ENCODE data around the gene FAM9A.

DNA sequence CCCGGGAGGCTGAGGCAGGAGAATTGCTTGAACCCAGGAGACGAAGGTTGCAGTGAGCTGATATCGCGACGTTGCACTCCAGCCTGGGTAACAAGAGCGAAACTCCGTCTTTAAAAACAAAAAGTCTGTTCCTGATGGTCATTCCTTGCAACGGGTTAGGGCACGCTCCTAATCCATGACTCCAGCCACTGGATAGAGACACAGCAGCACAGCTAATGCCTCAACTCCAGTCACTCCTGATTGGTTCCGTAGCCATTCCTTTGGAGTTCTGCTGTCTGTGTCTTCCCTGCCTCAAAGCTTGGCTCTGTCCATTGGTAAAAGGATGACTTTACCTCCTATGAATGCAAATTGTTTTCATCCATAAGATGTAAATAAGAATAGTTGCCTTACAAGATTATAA is 44.3 kb upstream of the FAM9A start:
- TF ChIP-seq, protein P1, sequence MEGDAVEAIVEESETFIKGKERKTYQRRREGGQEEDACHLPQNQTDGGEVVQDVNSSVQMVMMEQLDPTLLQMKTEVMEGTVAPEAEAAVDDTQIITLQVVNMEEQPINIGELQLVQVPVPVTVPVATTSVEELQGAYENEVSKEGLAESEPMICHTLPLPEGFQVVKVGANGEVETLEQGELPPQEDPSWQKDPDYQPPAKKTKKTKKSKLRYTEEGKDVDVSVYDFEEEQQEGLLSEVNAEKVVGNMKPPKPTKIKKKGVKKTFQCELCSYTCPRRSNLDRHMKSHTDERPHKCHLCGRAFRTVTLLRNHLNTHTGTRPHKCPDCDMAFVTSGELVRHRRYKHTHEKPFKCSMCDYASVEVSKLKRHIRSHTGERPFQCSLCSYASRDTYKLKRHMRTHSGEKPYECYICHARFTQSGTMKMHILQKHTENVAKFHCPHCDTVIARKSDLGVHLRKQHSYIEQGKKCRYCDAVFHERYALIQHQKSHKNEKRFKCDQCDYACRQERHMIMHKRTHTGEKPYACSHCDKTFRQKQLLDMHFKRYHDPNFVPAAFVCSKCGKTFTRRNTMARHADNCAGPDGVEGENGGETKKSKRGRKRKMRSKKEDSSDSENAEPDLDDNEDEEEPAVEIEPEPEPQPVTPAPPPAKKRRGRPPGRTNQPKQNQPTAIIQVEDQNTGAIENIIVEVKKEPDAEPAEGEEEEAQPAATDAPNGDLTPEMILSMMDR (IDR thresholded peaks at IDR 0.05; ENCODE audit: low read depth, low read length, poor library complexity, severe bottlenecking), result no peak
- TF ChIP-seq EZH2phosphoT487 (IDR thresholded peaks at IDR 0.05; ENCODE audit: borderline replicate concordance, low read length), result no peak
